GM18951 (cell line): ENCODE measurements around the gene SCN1A.

Experiments
- POLR2A ChIP-seq: IDR thresholded peaks from 4 replicates; pipeline ENCODE4 v1.6.1; 2011; ENCODE audit warnings: mild to moderate bottlenecking; ENCODE audit not compliant: insufficient read length, insufficient read depth; ENCODE audit errors: extremely low read depth
- in situ Hi-C: fragments of 300-500 bp; cut with MboI; formaldehyde crosslinking; loops from one replicate; pipeline ENCODE4 v1.12.0; 2022; ENCODE audit warnings: low sequenced_read_pairs, mixed read lengths, inconsistent platforms; ENCODE audit not compliant: unreplicated experiment

SCN1A gene

GRCh38 chr2:165969227-165969626 lies 158.6 kb downstream of the SCN1A start:
- in situ Hi-C loops, result no loop called here

DNA sequence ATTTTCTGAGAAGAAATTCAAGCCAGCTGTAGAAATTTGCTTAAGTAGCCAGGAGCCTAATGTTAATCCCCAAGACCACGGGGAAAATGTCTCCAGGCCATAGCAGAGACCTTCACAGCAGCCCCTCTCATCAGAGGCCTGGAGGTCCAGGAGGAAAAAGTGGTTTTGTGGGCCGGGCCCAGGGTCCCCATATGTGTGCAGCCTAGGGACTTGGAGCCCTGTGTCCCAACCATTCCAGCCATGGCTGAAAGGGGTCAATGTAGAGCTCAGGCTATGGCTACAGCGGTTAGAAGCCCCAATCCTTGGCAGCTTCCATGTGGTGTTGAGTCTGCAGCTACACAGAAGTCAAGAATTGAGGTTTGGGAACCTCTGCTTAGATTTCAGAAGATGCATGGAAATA lies 160.1 kb downstream of the SCN1A start:
- in situ Hi-C loops, result no loop called here
- no peak for TF ChIP-seq POLR2A

More at GRCh38 chr2:165969227-165969626, 158.6 kb downstream of the SCN1A start:
- TF ChIP-seq POLR2A, result no peak

DNA sequence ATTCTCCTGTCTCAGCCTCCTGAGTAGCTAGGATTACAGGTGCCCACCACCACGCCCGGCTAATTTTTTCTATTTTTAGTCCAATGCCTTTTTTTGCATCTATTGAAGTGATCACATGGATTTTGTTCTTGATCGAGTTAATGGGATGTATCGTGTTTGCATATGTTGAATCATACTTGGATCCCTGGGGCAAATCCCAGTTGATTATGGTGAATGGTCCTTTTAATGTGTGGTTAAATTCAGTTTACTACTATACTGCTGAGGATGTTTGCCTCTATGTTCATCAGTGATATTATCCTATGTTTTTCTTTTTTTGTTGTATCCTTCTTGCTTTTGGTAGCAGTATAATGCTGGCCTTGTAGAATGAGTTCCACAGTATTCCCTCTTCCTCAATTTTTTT lies 166.0 kb downstream of the SCN1A start:
- in situ Hi-C loops, result no loop called here

DNA sequence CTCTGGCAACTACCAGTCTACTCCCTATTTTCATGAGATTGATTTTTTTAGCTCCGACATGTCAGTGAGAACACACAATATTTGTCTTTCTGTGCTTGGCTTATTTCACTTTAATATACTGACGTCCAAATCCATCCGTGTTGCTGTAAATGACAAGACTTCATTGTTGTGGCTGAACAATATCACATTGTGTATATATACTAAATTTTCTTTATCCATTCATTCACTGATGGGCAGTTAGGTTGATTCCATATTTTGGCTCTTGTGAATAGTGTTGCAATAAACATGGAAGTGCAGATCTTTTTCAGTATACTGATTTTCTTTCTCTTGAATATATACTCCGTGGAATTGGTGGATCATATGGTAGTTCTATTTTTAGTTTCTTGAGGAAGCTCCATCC lies 168.4 kb downstream of the SCN1A start:
- in situ Hi-C loops, result no loop called here
- no peak for TF ChIP-seq POLR2A

More for the DNA sequence above, 166.0 kb downstream of the SCN1A start:
- no peak for TF ChIP-seq POLR2A

GRCh38 chr2:165958313-165958960 lies 169.4 kb downstream of the SCN1A start:
- in situ Hi-C loops, result no loop called here
- no peak for TF ChIP-seq POLR2A

GRCh38 chr2:165957030-165957675 lies 170.7 kb downstream of the SCN1A start:
- in situ Hi-C loops, result no loop called here
- TF ChIP-seq POLR2A, result no peak

DNA sequence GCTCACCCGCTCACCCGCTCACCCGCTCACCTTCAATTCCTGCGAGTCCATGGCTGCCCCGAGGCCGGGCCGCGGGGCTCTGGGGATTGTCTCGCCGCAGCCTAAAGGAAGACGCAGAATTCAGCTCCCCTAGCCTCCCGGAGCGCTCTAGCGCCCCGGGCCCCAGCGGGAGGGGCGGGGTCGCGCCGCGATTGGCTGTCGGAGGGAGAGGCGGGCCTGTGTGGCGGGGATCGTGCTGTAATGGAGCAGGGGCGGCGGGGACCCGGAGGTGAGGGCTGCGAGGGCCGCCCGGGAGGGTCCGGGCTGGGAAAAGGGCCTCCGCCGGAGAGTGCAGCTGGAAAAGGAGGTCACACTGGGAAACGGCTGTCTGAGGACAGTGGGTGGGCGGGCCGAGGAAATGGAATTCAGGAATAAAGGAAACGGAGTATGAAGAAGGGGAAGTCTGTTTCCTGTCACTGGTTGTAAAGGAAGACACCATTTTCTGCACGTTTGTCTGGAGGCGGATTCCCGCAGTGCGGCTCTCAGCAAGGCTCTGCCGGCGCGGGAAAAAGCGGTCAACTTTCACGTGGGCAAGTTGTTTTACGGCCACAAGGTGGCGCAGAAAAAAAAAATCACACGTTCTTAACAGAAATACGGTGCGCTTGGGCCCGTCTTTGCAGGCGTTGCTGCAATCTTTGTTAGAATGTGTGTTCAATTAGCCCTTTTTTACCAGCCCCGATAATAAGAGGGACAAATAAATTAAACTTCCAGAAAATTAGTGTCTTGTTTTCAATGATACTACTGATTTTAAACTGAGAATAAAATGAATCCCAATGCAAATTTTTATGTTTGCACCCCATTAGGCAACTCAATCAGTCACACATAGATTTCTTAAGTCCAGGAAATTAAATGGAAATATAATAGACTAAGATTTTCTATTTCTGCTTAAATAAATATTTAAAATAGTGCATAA lies 173.9 kb downstream of the SCN1A start, which contains the start of gene TTC21B:
Gene TTC21B (minus strand): TSS at position 122 of the 952 bp plus-strand sequence. CDS start 71 bp downstream, at position 51.
- in situ Hi-C loops, result no loop called here
- peak; percentile 82 for TF ChIP-seq POLR2A

DNA sequence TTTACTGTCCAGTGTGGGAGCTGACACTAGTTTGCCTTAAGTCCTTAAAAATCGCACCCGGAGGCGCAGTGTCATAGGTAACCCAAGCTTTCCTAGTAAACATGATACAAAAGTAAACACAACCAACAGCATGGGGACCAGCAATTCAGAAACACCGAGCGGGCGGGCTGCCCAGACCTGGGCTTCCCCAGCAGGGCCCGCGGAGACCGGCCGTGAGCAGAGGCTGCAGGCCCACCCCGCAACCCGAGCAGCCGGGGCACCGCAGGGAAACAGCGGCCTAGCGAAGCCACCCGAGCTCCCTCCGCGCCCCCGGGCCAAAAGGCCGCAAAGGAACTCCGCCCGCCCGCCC lies 174.5 kb downstream of the SCN1A start:
- in situ Hi-C loops, result no loop called here
- TF ChIP-seq POLR2A, result no peak

- TF ChIP-seq POLR2A, result no peak
- in situ Hi-C loops, result no loop called here
Observed at GRCh38 chr2:165952741-165953211, 175.0 kb downstream of the SCN1A start.

DNA sequence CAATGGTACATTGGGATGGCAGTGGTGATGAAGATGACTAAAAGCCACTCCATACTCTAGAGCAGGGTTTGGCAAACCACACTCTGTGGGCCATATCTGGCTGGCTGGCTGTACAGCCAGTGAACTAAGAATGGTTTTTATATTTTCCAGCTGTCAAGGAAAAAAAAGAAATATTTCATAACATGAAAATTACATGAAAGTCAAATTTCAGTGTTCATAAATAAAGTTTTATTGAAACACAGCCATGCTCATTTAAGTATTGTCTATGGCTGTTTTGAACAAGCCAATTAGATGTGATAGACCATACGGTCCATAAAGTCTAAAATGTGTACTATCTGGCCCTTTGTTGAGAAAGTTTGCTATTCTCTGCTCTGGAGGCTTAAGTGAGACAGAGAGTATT lies 175.7 kb downstream of the SCN1A start:
- in situ Hi-C loops, result no loop called here
- TF ChIP-seq POLR2A, result no peak

GRCh38 chr2:165950438-165950837 lies 177.4 kb downstream of the SCN1A start:
- in situ Hi-C loops, result no loop called here
- TF ChIP-seq POLR2A, result no peak

GRCh38 chr2:165941827-165942226 lies 186.0 kb downstream of the SCN1A start:
- in situ Hi-C loops, result no loop called here
- TF ChIP-seq POLR2A, result no peak

DNA sequence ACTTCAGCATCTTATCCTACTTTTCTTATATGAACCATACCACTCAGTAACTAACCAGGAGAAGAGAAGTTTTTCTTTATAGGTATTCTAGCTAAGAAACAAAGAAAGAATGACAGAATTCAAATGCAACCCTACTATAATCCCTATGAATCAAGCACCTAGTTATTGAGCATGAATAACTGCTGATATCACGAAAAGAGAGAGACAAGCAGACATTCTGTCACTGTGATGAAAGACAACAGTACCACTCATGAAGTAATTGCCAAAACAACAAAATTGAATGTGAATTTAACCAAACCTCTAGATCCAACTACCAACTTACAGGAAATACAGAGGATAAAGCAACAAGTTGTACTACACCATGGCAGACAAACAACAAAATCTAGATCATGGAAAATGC lies 189.6 kb downstream of the SCN1A start:
- no peak for TF ChIP-seq POLR2A
- in situ Hi-C loops, result no loop called here
